Calu3 (cell line): ENCODE measurements around the gene MYRFL. TPM values are rescaled to one million over a fixed set of nuclear protein-coding genes. Genes with fewer than 3 reads are reported as not detected.

Experiments used
- BruUV-seq: library from RNA; stranded (reverse); fragments of 400-500 nt; replicated peaks from 2 replicates; lab custom pipeline; 2021; lab: Mats Ljungman, UMichigan
- CTCF ChIA-PET: fragments of 300-600 bp; sonication (Branson Sonifier 250); formaldehyde crosslinking; loops from one replicate; lab custom pipeline; 2022; ENCODE audit warnings: antibody characterized with exemption; lab: Charles Lee
- DNase-seq: peaks from one replicate; pipeline ENCODE4 v3.0.0; 2022
- H3K27ac Mint-ChIP-seq: one replicate; pipeline ENCODE4 v1.8.0; 2022; ENCODE audit warnings: mixed read lengths; ENCODE audit not compliant: unreplicated experiment
- H3K27me3 Mint-ChIP-seq: one replicate; pipeline ENCODE4 v1.8.0; 2022; ENCODE audit warnings: mixed read lengths; ENCODE audit not compliant: unreplicated experiment
- H3K36me3 Mint-ChIP-seq: one replicate; pipeline ENCODE4 v1.8.0; 2022; ENCODE audit warnings: mild to moderate bottlenecking, moderate library complexity, mixed read lengths; ENCODE audit not compliant: insufficient read depth, unreplicated experiment
- H3K4me1 Mint-ChIP-seq: one replicate; pipeline ENCODE4 v1.8.0; 2022; ENCODE audit warnings: mild to moderate bottlenecking, low read depth, mixed read lengths; ENCODE audit not compliant: unreplicated experiment
- H3K4me3 Mint-ChIP-seq: one replicate; pipeline ENCODE4 v1.8.0; 2022; ENCODE audit warnings: mild to moderate bottlenecking, low read depth, moderate library complexity, mixed read lengths; ENCODE audit not compliant: unreplicated experiment
- H3K9me3 Mint-ChIP-seq: one replicate; pipeline ENCODE4 v1.8.0; 2022; ENCODE audit warnings: low read depth, mixed read lengths; ENCODE audit not compliant: unreplicated experiment
- intact Hi-C: fragments of 100-400 bp; cut with micrococcal nuclease; formaldehyde crosslinking; loops from one replicate; pipeline ENCODE4 v1.10.0; 2022; ENCODE audit not compliant: unreplicated experiment
- total RNA-seq: library from RNA; stranded (reverse); gene quantifications from 2 replicates; pipeline ENCODE4 v1.2.3, GENCODE V29; 2022
- TF ChIP-seq, protein P1 (sequence below): fragments of 200-600 bp; IDR thresholded peaks from one replicate; pipeline ENCODE4 v1.8.0; 2022; ENCODE audit warnings: antibody characterized with exemption; ENCODE audit not compliant: unreplicated experiment

The MYRFL gene
- total RNA-seq, 1 experiment from 2014 or later, result 1.7 TPM

DNA sequence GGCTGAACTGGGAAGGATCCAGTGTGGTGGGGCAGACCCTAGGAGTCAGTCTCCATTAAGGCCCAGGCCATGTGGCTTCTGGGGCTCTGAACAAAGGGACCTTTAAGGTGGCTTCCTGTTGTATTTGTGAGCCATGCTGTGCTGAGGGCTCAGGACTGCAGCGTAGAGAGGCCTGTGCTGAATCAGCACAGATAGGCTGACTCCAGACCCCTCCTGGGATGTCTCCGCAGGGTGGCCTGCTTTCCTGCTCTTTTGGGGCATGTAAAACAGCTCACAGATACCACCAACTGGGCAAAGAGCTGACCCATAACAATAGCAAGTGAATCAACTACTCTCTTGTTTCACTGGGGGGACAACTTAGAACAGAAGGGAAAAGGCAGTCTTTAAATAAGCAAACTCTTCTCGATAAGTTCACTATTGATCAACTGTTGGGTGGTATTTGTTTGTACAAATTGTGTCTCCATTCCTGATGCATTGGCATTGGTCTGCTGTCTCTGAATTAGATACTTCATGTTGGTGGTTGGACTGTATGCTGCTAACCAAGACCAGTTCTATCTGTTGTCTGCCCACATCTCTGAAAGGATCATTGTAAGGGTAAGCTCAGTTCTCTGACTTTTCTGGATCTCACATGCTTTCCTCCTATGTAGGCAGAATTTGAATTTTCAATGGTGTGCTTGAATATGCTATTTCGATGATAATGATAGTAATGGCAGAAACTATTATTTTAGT lies 71.8 kb downstream of the MYRFL start:
- Mint-ChIP-seq H3K4me1 (no peaks in the 10 kb centered on the region), H3K36me3 (no peaks in the 10 kb centered on the region), H3K9me3 (no peaks in the 10 kb centered on the region), H3K4me3 (no peak overlapping the region), H3K27me3 (no peaks in the 10 kb centered on the region), H3K27ac (no peak overlapping the region)
- DNase-seq, result no peak
- CTCF ChIA-PET, result interaction anchor here (0.6 kb wide), 1 partner anchor 1434 kb away, joined by 5 read pairs; no protein-coding TSS in a partner anchor
- BruUV-seq, result no TSS peak
- TF ChIP-seq, protein P1, sequence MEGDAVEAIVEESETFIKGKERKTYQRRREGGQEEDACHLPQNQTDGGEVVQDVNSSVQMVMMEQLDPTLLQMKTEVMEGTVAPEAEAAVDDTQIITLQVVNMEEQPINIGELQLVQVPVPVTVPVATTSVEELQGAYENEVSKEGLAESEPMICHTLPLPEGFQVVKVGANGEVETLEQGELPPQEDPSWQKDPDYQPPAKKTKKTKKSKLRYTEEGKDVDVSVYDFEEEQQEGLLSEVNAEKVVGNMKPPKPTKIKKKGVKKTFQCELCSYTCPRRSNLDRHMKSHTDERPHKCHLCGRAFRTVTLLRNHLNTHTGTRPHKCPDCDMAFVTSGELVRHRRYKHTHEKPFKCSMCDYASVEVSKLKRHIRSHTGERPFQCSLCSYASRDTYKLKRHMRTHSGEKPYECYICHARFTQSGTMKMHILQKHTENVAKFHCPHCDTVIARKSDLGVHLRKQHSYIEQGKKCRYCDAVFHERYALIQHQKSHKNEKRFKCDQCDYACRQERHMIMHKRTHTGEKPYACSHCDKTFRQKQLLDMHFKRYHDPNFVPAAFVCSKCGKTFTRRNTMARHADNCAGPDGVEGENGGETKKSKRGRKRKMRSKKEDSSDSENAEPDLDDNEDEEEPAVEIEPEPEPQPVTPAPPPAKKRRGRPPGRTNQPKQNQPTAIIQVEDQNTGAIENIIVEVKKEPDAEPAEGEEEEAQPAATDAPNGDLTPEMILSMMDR, result no peak
- intact Hi-C loops, result no loop called here

GRCh38 chr12:69897744-69898143 lies 72.7 kb downstream of the MYRFL start:
- intact Hi-C loops, result no loop called here
- Mint-ChIP-seq H3K4me1 (no peaks in the 10 kb centered on the region), H3K27ac (no peak overlapping the region), H3K9me3 (no peaks in the 10 kb centered on the region), H3K27me3 (no peaks in the 10 kb centered on the region), H3K36me3 (no peaks in the 10 kb centered on the region), H3K4me3 (no peak overlapping the region)
- DNase-seq, result peak; percentile 27
- CTCF ChIA-PET, result interaction anchor here (0.6 to 0.7 kb wide), 2 partner anchors 18 to 1435 kb away, joined by 3 to 5 read pairs; no protein-coding TSS in a partner anchor
- TF ChIP-seq, protein P1, result no peak
- no TSS peak for BruUV-seq

DNA sequence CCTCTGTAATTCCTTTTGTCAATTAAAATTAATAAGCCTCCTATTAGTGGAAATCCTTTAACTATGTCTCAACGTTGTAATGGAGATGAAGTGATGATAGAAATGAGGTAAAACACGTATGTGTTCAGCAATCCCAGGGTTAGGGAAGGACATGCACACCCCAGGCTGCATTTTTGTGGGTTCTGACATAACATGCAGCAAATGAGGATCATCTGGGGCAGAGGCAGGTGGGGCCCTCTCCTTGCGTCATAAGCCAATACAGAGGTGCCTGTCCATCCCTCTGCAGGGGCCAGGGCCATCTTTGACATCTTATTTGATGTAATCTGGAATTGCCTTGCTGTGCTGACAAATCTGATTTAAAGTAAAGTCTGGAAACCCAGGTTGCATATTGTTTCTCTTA lies 73.2 kb downstream of the MYRFL start:
- TF ChIP-seq, protein P1, result no peak
- Mint-ChIP-seq H3K4me1 (no peaks in the 10 kb centered on the region), H3K27ac (no peak overlapping the region), H3K9me3 (no peaks in the 10 kb centered on the region), H3K27me3 (no peaks in the 10 kb centered on the region), H3K36me3 (no peaks in the 10 kb centered on the region), H3K4me3 (no peak overlapping the region)
- CTCF ChIA-PET, result no interaction called here
- intact Hi-C loops, result no loop called here
- DNase-seq, result no peak
- no TSS peak for BruUV-seq

GRCh38 chr12:69900720-69901131 lies 75.7 kb downstream of the MYRFL start:
- intact Hi-C loops, result loop anchor here (2.0 to 10.0 kb wide), 4 partner anchors 148 to 677 kb away; partner anchors contain the start of genes CNOT2 and KCNMB4
- TF ChIP-seq, protein P1, result peak; percentile 92
- BruUV-seq, result no TSS peak
- peak; percentile 85 for DNase-seq
- Mint-ChIP-seq H3K4me3 (no peak overlapping the region), H3K4me1 (no peaks in the 10 kb centered on the region), H3K36me3 (no peaks in the 10 kb centered on the region), H3K9me3 (no peaks in the 10 kb centered on the region), H3K27me3 (no peaks in the 10 kb centered on the region), H3K27ac (no peak overlapping the region)
- CTCF ChIA-PET, result interaction anchor here (0.6 to 2.2 kb wide), 4 partner anchors 8 to 676 kb away, joined by 3 to 6 read pairs (median 4); no protein-coding TSS in a partner anchor
